Endothelial cell of umbilical vein (primary cell): Measurements from ENCODE around the gene LGALS14. TPM values are rescaled to one million over a fixed set of nuclear protein-coding genes. Genes with fewer than 3 reads are reported as not detected.

Source experiments
- BruUV-seq: library from RNA; stranded (reverse); fragments of 400-500 nt; replicated peaks from 2 replicates; lab custom pipeline; 2021; lab: Mats Ljungman, UMichigan
- CTCF ChIA-PET: fragments of 300-600, 350-600 bp; sonication (Branson Sonifier 250); formaldehyde crosslinking; loops from one replicate; lab custom pipeline; 2021; ENCODE audit warnings: antibody characterized with exemption, inconsistent platforms; lab: Charles Lee
- POLR2A ChIA-PET: fragments of 300-600, 350-600 bp; sonication (Branson Sonifier 250); formaldehyde crosslinking; loops from one replicate; lab custom pipeline; 2021; ENCODE audit warnings: antibody characterized with exemption, inconsistent platforms; lab: Charles Lee
- DNase-seq: peaks from one replicate; pipeline ENCODE4 v3.0.0-alpha.2; 2011; ENCODE audit warnings: low read depth, low spot score
- FAIRE-seq: peaks from 2 replicates; lab custom pipeline; 2011; peaks lifted over from hg19 to GRCh38; lab: Jason Lieb, UNC
- H2AFZ ChIP-seq: 2 replicates; pipeline ENCODE4 v1.6.0; 2012; ENCODE audit warnings: low read depth, low read length, control low read depth, inconsistent platforms
- H3K27ac ChIP-seq: 2 replicates; pipeline ENCODE4 v1.5.1; 2011; ENCODE audit warnings: low read depth, mild to moderate bottlenecking, control low read depth, low read length, moderate library complexity; ENCODE audit not compliant: insufficient read depth
- H3K27me3 ChIP-seq, 2 experiments: 2 replicates each; pipeline versions ENCODE4 v1.6.0 to v1.6.1; 2011; ENCODE audit warnings: low read length in 2 of 2, mixed read lengths in 1 of 2; ENCODE audit not compliant: control insufficient read depth in 2 of 2, insufficient read depth in 2 of 2
- H3K36me3 ChIP-seq, 2 experiments: 2 replicates in 1 of 2; 3 replicates in 1 of 2; pipeline ENCODE4 v1.5.1; 2011; ENCODE audit warnings: low read length in 2 of 2, mild to moderate bottlenecking in 1 of 2, moderate library complexity in 1 of 2; ENCODE audit not compliant: control insufficient read depth in 2 of 2, insufficient read depth in 2 of 2; ENCODE audit errors: extremely low read depth in 1 of 2
- H3K4me1 ChIP-seq: 3 replicates; pipeline ENCODE4 v1.5.1; 2011; ENCODE audit warnings: mild to moderate bottlenecking, low read length; ENCODE audit not compliant: control insufficient read depth, insufficient read depth; ENCODE audit errors: extremely low read depth
- H3K4me2 ChIP-seq: 2 replicates; pipeline ENCODE4 v1.6.1; 2011; ENCODE audit warnings: low read length, control low read depth, mixed read lengths; ENCODE audit not compliant: insufficient read depth
- H3K4me3 ChIP-seq, 3 experiments: fragments of 200-600 bp in 1 of 3; sonication (generic), shearing (Covaris generic) in 1 of 3; replicated peaks in 1 of 3; 2 replicates each; pipeline ENCODE4 v1.5.1; 2011 to 2016; ENCODE audit warnings: control low read depth in 3 of 3, low read length in 3 of 3, mild to moderate bottlenecking in 2 of 3, inconsistent platforms in 1 of 3, low read depth in 1 of 3, moderate library complexity in 1 of 3; ENCODE audit not compliant: insufficient read depth in 1 of 3
- H3K79me2 ChIP-seq: 2 replicates; pipeline ENCODE4 v1.6.0; 2012; ENCODE audit warnings: low read length, inconsistent platforms; ENCODE audit not compliant: control insufficient read depth, insufficient read depth
- H3K9ac ChIP-seq: replicated peaks from 2 replicates; pipeline ENCODE3; 2011; ENCODE audit warnings: low read length, control low read depth; ENCODE audit not compliant: insufficient read depth; ENCODE audit errors: extremely low read depth
- H3K9me1 ChIP-seq: replicated peaks from 3 replicates; pipeline ENCODE4 v1.6.0; 2011; ENCODE audit warnings: mild to moderate bottlenecking, low read length; ENCODE audit not compliant: control insufficient read depth, insufficient read depth; ENCODE audit errors: extremely low read depth
- H3K9me3 ChIP-seq: replicated peaks from 2 replicates; pipeline ENCODE4 v1.5.1; 2012; ENCODE audit warnings: low read length, inconsistent platforms; ENCODE audit not compliant: control insufficient read depth, insufficient read depth
- H4K20me1 ChIP-seq: replicated peaks from 2 replicates; pipeline ENCODE3; 2011; ENCODE audit warnings: mild to moderate bottlenecking, low read length; ENCODE audit not compliant: control insufficient read depth, insufficient read depth; ENCODE audit errors: extremely low read depth
- CTCF ChIP-seq, 2 donors: IDR thresholded peaks; 1 replicate in 1 of 2; 2 replicates in 1 of 2; pipeline ENCODE4 v1.5.1; 2011; ENCODE audit warnings: low read length in 2 of 2, mild to moderate bottlenecking in 2 of 2, moderate library complexity in 2 of 2, control low read depth in 1 of 2, inconsistent platforms in 1 of 2, low read depth in 1 of 2; ENCODE audit not compliant: insufficient read depth in 1 of 2; ENCODE audit errors: extremely low read depth in 1 of 2
- EZH2 ChIP-seq: IDR thresholded peaks from 2 replicates; pipeline ENCODE4 v1.6.1; 2012; ENCODE audit warnings: borderline replicate concordance, low read depth, mild to moderate bottlenecking, moderate library complexity, low read length, inconsistent platforms; ENCODE audit not compliant: severe bottlenecking
- FOS ChIP-seq: IDR thresholded peaks from 2 replicates; pipeline ENCODE4 v1.6.1; 2011; ENCODE audit warnings: mild to moderate bottlenecking, low read length, moderate library complexity, borderline replicate concordance; ENCODE audit not compliant: insufficient read depth
- GATA2 ChIP-seq: IDR thresholded peaks from 2 replicates; pipeline ENCODE4 v1.7.0; 2011; ENCODE audit warnings: low read depth, mild to moderate bottlenecking, moderate library complexity, mixed read lengths, low read length; ENCODE audit not compliant: insufficient read length, insufficient read depth
- JUN ChIP-seq: IDR thresholded peaks from 2 replicates; pipeline ENCODE4 v1.6.1; 2011; ENCODE audit warnings: borderline replicate concordance, low read depth; ENCODE audit not compliant: insufficient read length, insufficient read depth
- MYC ChIP-seq: IDR thresholded peaks from one replicate; pipeline ENCODE4 v1.6.1; 2011; ENCODE audit warnings: mild to moderate bottlenecking, low read depth, low read length
- POLR2A ChIP-seq: IDR thresholded peaks from 2 replicates; pipeline ENCODE4 v1.6.1; 2012; ENCODE audit warnings: low read depth, mild to moderate bottlenecking, control low read depth, low read length
- POLR2AphosphoS5 ChIP-seq: IDR thresholded peaks from 2 replicates; pipeline ENCODE4 v1.6.1; 2012; ENCODE audit warnings: low read depth, mild to moderate bottlenecking, control low read depth, low read length, moderate library complexity; ENCODE audit not compliant: insufficient read depth
- dilution Hi-C: fragments of 300-500 bp; cut with MboI; formaldehyde crosslinking; loops from one replicate; pipeline ENCODE4 v1.15.0; 2019; ENCODE audit warnings: low sequenced_read_pairs; ENCODE audit not compliant: extremely low pct_ligation_motif_present
- intact Hi-C: fragments of 100-400 bp; cut with micrococcal nuclease; formaldehyde crosslinking; loops from one replicate; pipeline ENCODE4 v1.10.0; 2022
- polyA plus RNA-seq, 4 experiments: library from polyadenylated mRNA; depleted of rRNA in 3 of 4; stranded (reverse) in 3 of 4; unstranded in 1 of 4; fragments of >200 nt; gene quantifications; 2 replicates each; pipeline versions ENCODE4 v1.2.1 to v1.2.3, GENCODE V29; 2011 to 2012; ENCODE audit warnings: missing spikeins in 1 of 4
- total RNA-seq: library from RNA; stranded (reverse); gene quantifications from 2 replicates; pipeline ENCODE4 v1.2.3, GENCODE V29; 2021
- TF ChIP-seq, protein P1 (sequence below): IDR thresholded peaks from 2 replicates; pipeline ENCODE4 v1.6.1; 2011; ENCODE audit not compliant: insufficient read depth, insufficient read length

Gene LGALS14
- total and polyA plus RNA-seq, 2 donors (not counting 3 experiments of a cell fraction or from before 2014, with no cell fraction given), result not detected

- H3K4me3 ChIP-seq, result no peak overlapping the region
- H3K9me1 ChIP-seq, result no peaks in the 10 kb centered on the region
- H3K36me3 ChIP-seq, result no peaks in the 10 kb centered on the region
- intact Hi-C loops (no loop called here), dilution Hi-C loops (no loop called here)
- no peaks in the 10 kb centered on the region for H3K9me3 ChIP-seq
- H3K4me1 ChIP-seq, result no peaks in the 10 kb centered on the region
- H2AFZ ChIP-seq, result no peak overlapping the region
- FAIRE-seq (no peak), DNase-seq (no peak)
- H3K79me2 ChIP-seq, result no peaks in the 10 kb centered on the region
- TF ChIP-seq POLR2AphosphoS5, result no peak
- no peak for TF ChIP-seq FOS
- TF ChIP-seq POLR2A, result no peak
- TF ChIP-seq, protein P1, sequence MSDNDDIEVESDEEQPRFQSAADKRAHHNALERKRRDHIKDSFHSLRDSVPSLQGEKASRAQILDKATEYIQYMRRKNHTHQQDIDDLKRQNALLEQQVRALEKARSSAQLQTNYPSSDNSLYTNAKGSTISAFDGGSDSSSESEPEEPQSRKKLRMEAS, result no peak
- TF ChIP-seq CTCF (IDR thresholded peaks at IDR 0.05; ENCODE audit: extremely low read depth in 1 of 2, insufficient read depth in 1 of 2, low read depth in 1 of 2, low read length in 2 of 2), result no peak
- no peak for TF ChIP-seq EZH2
- TF ChIP-seq MYC, result no peak
- TF ChIP-seq GATA2, result no peak
- no peak for TF ChIP-seq JUN
- peaks cover 0 to 3% of the 10 kb centered on the region in 2 experiments for H3K27me3 ChIP-seq
- H3K9ac ChIP-seq, result no peak overlapping the region
- H3K4me2 ChIP-seq, result no peak overlapping the region
- H3K27ac ChIP-seq, result no peak overlapping the region
- ChIA-PET POLR2A (no interaction called here), CTCF (no interaction called here)
- no TSS peak for BruUV-seq
- H4K20me1 ChIP-seq, result no peaks in the 10 kb centered on the region
These were observed 8.5 kb upstream of the LGALS14 start for GRCh38 chr19:39695759-39696158.
